ENCODE measurements around the gene FOXN3.
"Not testable (repeated sequence)": the region's sequence is repeated elsewhere in the genome, so short reads cannot be mapped to it uniquely, and the experiment has no call there.

Gene FOXN3

GRCh38 chr14:89270439-89271227 lies 146.4 kb downstream of the FOXN3 start:
- no peak for DNase-seq (ENCODE audit: low spot score)

GRCh38 chr14:89269404-89269803 lies 147.6 kb downstream of the FOXN3 start:
- DNase-seq (ENCODE audit: low spot score): no peak

- no peak for DNase-seq (ENCODE audit: low spot score)
Measured at GRCh38 chr14:89268514-89268913, 148.5 kb downstream of the FOXN3 start.

GRCh38 chr14:89267656-89268055 lies 149.4 kb downstream of the FOXN3 start:
- no peak for DNase-seq (ENCODE audit: low spot score)

- DNase-seq (ENCODE audit: low spot score): no peak
Measured at GRCh38 chr14:89267163-89267562, 149.9 kb downstream of the FOXN3 start.

- DNase-seq (ENCODE audit: low spot score): no peak
Measured at GRCh38 chr14:89266754-89267153, 150.3 kb downstream of the FOXN3 start.

GRCh38 chr14:89265234-89265633 lies 151.8 kb downstream of the FOXN3 start:
- DNase-seq (ENCODE audit: low spot score): no peak

- no peak for DNase-seq (ENCODE audit: low spot score)
Measured at GRCh38 chr14:89264196-89264800, 152.7 kb downstream of the FOXN3 start.

- DNase-seq (ENCODE audit: low spot score): no peak
Measured at GRCh38 chr14:89262041-89262440, 155.0 kb downstream of the FOXN3 start.

- no peak for DNase-seq (ENCODE audit: low spot score)
Measured at GRCh38 chr14:89260898-89261297, 156.1 kb downstream of the FOXN3 start.

- no peak for DNase-seq (ENCODE audit: low spot score)
Measured at GRCh38 chr14:89259951-89260609, 157.0 kb downstream of the FOXN3 start.

GRCh38 chr14:89258728-89259273 lies 158.2 kb downstream of the FOXN3 start:
- DNase-seq (ENCODE audit: low spot score): no peak

GRCh38 chr14:89256951-89257350 lies 160.1 kb downstream of the FOXN3 start:
- DNase-seq (ENCODE audit: low spot score): no peak

- no peak for DNase-seq (ENCODE audit: low spot score)
Measured at GRCh38 chr14:89256283-89256682, 160.8 kb downstream of the FOXN3 start.

- no peak for DNase-seq (ENCODE audit: low spot score)
Measured at GRCh38 chr14:89255852-89256251, 161.2 kb downstream of the FOXN3 start.

- DNase-seq (ENCODE audit: low spot score): no peak
Measured at GRCh38 chr14:89255012-89255411, 162.0 kb downstream of the FOXN3 start.

GRCh38 chr14:89254166-89254909 lies 162.7 kb downstream of the FOXN3 start:
- no peak for DNase-seq (ENCODE audit: low spot score)

GRCh38 chr14:89252887-89253532 lies 164.0 kb downstream of the FOXN3 start:
- no peak for DNase-seq (ENCODE audit: low spot score)

- no peak for DNase-seq (ENCODE audit: low spot score)
Measured at GRCh38 chr14:89251061-89251460, 166.0 kb downstream of the FOXN3 start.

GRCh38 chr14:89250655-89250975 lies 166.4 kb downstream of the FOXN3 start:
- DNase-seq (ENCODE audit: low spot score): not testable (repeated sequence)

- DNase-seq (ENCODE audit: low spot score): no peak
Measured at GRCh38 chr14:89249972-89250654, 166.9 kb downstream of the FOXN3 start.
